ENCODE data around the gene PHC2.
"Not testable (repeated sequence)": the region's sequence is repeated elsewhere in the genome, so short reads cannot be mapped to it uniquely, and the experiment has no call there.

The PHC2 gene

DNA sequence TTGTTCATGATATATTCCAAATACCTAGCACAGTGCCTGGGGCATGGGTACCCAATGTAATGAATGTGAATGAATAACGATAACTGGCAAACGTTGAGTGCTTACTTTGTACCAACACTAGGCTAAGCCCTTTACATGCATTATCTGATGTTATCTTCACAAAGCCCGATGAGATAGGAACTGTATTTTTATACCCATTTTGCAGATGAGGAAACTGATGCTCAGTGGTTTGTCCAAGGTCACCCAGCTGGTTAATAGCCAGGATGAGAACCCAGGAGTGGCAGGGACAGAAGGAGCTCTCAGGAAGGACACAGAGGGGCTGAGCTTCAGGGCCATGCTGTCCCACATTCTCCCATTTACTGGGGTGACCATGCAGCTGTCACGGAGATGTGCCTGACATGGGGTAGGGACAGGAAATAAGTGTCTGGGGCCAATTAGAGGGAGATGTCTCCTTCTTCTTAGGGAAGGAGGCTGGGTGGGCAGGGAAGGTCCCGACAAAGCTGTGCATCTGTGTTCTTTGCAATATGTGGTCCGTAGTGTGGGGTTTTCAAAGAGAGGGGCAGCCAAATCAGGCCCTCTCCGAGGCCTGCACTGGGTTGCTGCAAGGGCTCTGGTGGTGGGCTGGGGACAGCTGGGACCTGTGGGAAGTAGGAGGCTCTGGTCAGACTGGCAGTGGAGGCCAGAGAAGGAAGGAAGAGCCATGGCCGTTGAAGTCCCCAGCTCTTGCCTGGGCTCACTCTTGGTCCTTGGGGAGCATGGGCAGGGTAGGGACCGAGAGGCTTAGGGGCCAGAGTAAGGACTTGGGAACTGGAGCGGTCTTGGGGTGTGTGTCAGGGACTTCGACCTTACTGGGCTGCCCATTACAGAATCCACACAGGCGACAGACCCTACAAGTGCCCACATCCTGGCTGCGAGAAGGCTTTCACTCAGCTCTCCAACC, 136.6 kb downstream of the PHC2 start:
- DNase-seq (ENCODE audit: low read depth): no peak
- no peak overlapping the region for H3K4me3 ChIP-seq (ENCODE audit: low read depth, low read length)
- TF ChIP-seq CTCF (IDR thresholded peaks at IDR 0.05; ENCODE audit: insufficient read depth, low read depth, low read length, missing control alignments): no peak

DNA sequence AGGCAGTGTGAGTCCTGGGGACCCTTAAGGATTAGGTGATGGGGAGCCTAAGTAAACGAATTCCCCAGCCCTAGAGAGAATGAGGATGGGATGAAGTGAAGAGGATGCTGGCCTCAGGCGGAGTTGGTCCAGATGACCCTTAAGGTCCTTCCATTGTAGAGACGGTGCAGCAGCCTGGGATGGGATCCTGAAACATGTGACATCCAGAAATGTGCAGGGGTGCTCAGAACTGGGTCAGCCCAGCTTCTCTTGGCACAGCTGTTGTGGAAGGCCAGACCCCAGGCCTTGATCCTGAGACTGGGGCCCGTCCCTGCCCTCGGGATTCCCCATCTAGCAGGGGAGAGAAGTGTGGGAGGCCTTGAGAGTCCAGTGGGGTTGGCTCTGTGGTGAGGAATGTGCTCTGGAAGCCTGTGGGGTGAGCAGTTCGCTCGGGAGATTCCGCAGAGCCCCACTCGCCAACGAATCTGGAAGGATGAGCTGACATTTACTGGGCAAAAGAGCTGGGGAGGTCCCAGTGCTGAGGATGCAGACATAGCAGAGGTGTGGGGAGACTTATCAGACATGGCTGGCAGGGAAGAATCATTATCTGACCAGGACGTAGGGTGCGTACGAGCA, 138.1 kb downstream of the PHC2 start:
- H3K4me3 ChIP-seq (ENCODE audit: low read depth, low read length): no peak overlapping the region
- DNase-seq (ENCODE audit: low read depth): no peak
- no peak for TF ChIP-seq CTCF (IDR thresholded peaks at IDR 0.05; ENCODE audit: insufficient read depth, low read depth, low read length, missing control alignments)

DNA sequence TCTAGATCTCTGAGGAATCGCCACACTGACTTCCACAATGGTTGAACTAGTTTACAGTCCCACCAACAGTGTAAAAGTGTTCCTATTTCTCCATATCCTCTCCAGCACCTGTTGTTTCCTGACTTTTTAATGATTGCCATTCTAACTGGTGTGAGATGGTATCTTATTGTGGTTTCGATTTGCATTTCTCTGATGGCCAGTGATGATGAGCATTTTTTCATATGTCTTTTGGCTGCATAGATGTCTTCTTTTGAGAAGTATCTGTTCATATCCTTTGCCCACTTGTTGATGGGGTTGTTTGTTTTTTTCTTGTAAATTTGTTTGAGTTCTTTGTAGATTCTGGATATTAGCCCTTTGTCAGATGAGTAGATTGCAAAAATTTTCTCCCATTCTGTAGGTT, 140.3 kb downstream of the PHC2 start:
- DNase-seq (ENCODE audit: low read depth): not testable (repeated sequence)

GRCh38 chr1:33289858-33290154, 141.1 kb downstream of the PHC2 start:
- no peak overlapping the region for H3K4me3 ChIP-seq (ENCODE audit: low read depth, low read length)
- DNase-seq (ENCODE audit: low read depth): no peak
- no peak for TF ChIP-seq CTCF (IDR thresholded peaks at IDR 0.05; ENCODE audit: insufficient read depth, low read depth, low read length, missing control alignments)

More for the DNA sequence above, 140.3 kb downstream of the PHC2 start:
- not testable (repeated sequence) for H3K4me3 ChIP-seq (ENCODE audit: low read depth, low read length)

- no peak for TF ChIP-seq CTCF (IDR thresholded peaks at IDR 0.05; ENCODE audit: insufficient read depth, low read depth, low read length, missing control alignments)
- no peak for DNase-seq (ENCODE audit: low read depth)
- no peak overlapping the region for H3K4me3 ChIP-seq (ENCODE audit: low read depth, low read length)
Observed at GRCh38 chr1:33288976-33289857, 141.7 kb downstream of the PHC2 start.

GRCh38 chr1:33287317-33287716, 143.6 kb downstream of the PHC2 start:
- no peak for DNase-seq (ENCODE audit: low read depth)
- H3K4me3 ChIP-seq (ENCODE audit: low read depth, low read length): no peak overlapping the region
- no peak for TF ChIP-seq CTCF (IDR thresholded peaks at IDR 0.05; ENCODE audit: insufficient read depth, low read depth, low read length, missing control alignments)
